GM19455 (cell line): Measurements from ENCODE around the gene DNMT3L.
"Not testable (repeated sequence)": the region's sequence is repeated elsewhere in the genome, so short reads cannot be mapped to it uniquely, and the experiment has no call there.

Source experiments
- ATAC-seq: cut with Tn5 transposase; IDR thresholded peaks from one replicate; pipeline ENCODE4 v1.9.1; 2021; ENCODE audit not compliant: unreplicated experiment

Gene DNMT3L

GRCh38 chr21:44295163-44295573 is 33.5 kb upstream of the DNMT3L start:
- ATAC-seq, result no peak

DNA sequence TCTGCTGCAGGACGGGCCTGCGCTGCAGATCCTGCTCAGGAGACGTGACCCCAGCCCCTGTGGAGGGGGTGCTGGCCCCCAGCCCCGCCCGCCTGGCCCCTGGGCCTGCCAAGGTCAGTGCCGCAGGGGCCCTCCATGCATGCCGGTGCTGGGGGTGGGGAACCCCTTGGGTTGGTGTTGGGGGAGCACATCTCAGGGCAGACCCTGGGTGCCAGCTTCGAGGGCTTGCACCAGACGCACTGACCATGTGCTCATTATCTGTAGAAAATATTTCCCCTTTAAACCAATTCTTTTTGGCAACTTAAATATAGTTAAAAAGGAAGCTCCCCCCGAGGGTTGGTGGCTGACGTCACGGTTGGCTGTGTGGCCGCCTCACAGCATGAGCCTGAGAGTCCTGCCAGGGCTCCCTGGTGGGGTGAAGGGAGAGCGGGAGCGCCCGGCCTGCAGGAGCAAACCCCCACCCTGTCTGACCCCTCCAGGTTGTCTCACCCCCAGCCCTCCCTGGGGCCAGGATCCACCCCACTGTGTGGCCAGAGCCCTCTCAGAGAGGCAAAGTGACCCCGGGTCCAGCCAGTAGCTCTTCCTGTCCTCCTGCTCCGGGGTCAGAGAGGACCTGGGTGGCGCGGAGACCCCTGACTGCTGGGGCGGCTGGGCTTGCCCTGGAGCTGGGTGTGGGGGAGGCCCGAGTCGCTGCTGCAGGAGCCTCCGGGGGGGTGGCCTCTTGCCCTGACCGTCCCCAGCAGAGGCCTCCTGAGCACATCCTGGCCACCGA is 32.9 kb upstream of the DNMT3L start:
- no peak for ATAC-seq

DNA sequence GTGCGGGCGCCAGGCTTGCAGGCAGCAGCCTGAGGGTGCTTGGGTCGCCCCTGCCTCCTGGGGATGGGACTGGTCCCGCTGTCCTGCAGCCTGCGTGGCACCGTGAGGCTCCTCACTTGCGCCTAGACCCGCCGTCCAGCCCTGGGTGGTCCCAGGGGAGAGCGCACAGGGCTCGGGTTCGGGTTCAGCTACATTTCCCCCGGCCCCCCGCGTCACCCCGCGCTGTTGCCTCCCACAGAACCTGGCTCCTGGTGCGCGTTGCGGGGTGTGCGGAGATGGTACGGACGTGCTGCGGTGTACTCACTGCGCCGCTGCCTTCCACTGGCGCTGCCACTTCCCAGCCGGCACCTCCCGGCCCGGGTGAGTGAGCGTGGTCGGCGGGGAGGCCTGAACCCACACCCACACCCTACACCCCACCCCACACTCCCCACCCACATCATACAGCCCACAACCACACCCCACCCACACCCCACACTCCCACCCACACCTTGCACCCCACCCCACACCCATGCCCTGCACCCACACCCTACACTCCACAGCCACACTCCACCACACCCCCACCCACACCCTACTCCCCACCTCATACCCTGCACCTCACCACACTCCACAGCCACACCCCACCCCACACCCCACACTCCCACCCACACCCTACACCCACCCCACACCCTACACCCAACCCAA is 32.0 kb upstream of the DNMT3L start:
- ATAC-seq, result no peak

DNA sequence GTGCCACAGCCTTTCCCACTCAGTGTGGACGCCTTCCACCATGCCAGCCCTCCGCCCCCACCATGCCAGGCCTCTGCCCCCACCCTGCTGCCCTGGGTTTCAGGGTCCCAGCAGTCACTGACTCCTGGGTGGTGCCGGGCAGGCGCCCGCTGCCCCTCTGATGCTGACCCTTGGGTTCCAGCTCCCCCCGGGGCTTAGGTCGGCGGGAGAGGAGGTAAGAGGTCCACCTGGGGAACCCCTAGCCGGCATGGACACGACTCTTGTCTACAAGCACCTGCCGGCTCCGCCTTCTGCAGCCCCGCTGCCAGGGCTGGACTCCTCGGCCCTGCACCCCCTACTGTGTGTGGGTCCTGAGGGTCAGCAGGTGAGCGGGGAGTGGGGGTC is 31.1 kb upstream of the DNMT3L start:
- no peak for ATAC-seq

GRCh38 chr21:44291936-44292811 is 30.5 kb upstream of the DNMT3L start:
- no peak for ATAC-seq

GRCh38 chr21:44291078-44291935 is 29.6 kb upstream of the DNMT3L start:
- ATAC-seq, result no peak

DNA sequence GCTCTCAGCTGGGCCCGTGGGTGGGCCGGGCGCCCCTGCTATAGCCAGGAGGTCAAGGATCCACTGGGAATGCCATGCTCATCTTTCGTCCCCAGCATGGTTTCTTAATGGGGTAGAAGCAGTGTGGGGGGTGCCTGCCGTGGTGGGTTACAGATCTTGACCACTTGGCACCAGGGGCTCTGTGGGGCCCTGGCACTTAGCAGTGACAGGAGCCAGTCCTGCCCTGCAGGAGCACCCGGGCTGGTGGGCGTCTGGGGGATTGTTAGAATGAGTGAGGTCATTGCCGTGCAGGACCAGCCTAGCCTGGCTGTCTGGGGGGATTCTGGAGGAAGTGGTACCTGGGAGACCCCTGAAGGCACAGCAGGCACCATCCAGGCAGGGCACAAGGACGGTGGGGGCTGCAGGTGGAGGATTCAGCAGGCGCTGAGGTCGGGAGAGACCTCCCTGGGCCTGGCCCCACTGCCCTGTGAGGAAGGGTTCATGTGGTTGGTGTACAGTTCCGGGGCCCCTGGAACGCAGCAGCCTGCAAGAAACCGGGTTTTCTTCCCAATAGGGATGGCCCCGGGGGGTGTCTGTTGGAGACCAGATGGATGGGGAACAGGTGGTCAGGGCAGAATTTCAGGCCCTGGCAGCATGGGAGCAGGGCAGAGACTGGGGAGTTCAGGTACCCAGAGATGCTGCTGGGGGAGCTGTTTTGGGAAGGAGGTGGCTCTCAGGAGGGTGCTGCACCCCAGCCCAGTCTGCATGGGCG is 28.8 kb upstream of the DNMT3L start:
- ATAC-seq, result no peak

DNA sequence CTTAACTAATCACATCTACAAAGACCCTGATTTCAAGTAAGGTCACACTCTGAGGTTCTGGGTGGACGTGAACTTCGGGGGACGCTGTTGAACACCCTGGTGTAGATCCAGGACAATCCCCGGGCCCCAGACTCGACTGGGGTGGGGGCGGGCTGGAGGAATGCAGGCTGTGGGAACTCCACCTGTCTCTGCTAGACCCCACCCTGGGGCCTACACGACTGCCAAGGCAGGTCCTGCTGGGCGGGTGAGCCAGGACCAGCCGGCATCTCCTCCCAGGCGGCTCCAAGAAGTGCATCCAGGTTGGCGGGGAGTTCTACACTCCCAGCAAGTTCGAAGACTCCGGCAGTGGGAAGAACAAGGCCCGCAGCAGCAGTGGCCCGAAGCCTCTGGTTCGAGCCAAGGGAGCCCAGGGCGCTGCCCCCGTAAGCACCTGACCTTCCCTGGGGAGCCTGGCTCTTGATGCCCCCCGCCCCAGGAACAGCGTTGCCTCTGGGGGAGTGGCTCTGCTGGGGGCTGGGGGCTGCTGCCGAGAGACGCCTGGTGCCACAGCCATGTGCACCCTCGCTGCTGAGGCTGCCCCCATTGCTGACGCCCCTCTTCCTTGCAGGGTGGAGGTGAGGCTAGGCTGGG is 27.8 kb upstream of the DNMT3L start:
- no peak for ATAC-seq

- ATAC-seq, result no peak
Measured at GRCh38 chr21:44288251-44289110, 26.8 kb upstream of the DNMT3L start.

DNA sequence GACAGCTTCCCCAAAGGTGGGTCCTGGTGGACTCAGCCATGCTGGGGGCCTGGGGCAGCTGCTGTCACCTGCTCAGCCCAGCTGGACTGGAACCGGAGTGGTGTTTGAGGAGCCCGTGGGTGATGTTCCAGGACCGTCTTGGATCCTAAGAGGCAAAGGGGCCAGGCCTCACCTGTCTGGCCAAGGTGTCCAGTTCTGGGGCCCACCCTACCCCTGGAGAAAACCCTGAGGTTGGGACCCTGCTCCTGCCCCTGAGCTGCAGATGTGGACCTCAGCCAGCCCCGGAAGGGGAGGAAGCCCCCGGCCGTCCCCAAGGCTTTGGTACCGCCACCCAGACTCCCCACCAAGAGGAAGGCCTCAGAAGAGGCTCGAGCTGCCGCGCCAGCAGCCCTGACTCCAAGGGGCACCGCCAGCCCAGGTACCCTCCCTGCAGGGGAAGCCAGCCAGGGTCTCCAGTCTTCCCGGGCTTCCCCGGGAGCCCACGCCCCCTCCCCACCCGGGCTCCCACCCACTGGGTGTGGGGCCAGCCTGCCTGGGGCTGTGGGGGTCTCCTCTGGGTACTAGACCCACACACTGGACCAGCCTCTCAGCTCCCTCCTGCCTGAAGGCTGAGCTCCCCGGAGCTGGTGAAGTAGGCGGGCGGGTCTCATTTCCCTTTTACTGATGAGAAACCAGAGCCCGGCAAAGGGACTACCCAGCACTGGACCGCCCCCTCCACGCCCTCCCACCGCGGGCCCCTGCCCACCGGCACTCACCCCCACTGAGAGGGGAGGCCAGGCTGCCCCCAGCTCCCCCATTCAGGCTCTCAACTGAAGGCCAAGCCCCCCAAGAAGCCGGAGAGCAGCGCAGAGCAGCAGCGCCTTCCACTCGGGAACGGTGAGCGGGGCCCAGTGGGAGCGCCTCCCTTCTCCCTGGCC is 25.3 kb upstream of the DNMT3L start:
- ATAC-seq, result no peak

DNA sequence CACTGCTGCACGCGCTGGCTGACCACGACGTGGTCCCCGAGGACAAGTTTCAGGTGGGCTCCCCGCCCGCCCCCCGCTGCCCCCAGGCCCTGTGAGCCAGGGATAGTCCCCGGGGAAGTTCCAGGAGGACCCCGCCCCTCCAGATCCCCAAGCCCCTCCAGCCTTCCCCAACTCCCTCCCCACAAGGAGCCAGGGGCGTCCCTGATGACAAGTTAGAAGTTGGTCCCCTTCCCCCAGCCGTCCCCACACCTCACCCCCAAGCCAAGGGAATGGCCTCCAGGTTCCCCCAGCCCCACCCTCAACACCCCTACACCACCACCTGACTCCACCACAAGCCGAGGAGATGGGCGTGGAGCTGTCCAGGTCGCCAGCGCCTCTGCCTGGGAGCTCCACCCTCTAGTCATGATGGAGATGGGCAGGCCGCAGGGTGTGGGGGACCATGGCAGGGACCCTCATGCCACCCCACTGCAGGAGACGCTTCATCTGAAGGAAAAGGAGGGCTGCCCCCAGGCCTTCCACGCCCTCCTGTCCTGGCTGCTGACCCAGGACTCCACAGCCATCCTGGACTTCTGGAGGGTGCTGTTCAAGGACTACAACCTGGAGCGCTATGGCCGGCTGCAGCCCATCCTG is 24.5 kb upstream of the DNMT3L start:
- no peak for ATAC-seq

- no peak for ATAC-seq
Measured at GRCh38 chr21:44285138-44285992, 23.7 kb upstream of the DNMT3L start, which contains the start of gene AIRE. TSS of gene AIRE (plus strand) at chr21:44285876. CDS start at chr21:44286007, 131 bp downstream.

DNA sequence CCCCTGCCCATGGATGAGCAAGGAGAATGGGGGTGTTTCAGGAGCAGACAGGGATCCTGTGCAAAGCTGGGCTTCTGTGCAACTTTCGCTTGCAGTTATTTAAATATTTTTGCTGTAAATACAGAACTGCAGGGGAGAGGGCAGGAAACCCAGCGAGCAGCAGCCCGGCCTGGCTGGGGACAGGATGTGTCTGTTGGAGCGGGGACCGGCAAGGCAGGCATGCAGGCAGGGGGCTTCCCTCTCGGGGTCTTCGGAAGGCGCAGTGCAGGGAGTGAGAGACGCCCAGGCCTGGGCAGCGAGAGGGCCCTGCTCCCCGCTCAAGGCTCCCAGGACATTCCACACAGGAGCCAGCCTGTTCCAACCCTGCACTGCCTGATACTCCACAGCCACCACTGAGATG is 22.3 kb upstream of the DNMT3L start:
- no peak for ATAC-seq

DNA sequence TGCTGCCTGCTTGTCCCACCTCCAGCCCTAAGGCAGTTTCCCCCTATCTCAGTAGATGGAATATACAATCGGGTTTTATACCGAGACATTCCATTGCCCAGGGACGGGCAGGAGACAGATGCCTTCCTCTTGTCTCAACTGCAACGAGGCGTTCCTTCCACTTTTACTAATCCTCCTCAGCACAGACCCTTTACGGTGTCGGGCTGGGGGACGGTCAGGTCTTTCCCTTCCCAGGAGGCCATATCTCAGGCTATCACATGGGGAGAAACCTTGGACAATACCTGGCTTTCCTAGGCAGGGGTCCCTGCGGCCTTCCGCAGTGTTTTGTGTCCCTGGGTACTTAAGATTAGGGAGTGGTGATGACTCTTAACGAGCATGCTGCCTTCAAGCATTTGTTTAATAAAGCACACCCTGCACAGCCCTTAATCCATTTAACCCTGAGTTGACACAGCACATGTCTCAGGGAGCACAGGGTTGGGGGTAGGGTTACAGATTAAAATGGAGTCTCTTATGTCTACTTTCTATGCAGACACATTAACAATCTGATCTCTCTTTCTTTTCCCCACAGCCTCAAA is 21.6 kb upstream of the DNMT3L start:
- ATAC-seq, result not testable (repeated sequence)

DNA sequence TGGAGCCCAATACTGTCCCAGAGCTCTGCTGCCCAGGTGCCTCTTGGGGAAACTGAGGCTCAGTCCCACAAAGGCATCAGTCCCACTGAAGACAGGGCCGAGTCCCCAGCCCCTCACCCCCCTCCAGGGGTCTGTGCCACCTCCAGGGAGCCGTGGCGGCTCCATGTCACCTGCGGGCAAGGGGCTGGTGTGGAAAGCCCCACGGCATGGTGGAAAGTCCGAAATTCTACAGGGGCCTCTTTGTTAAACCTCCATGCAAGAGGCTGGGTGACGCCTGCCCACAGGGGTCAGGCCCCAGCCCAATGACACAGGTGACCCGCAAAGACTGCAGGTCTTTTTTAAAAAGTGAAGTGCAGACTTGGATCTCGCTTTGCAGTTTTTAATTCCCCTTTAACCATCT is 20.7 kb upstream of the DNMT3L start:
- no peak for ATAC-seq

DNA sequence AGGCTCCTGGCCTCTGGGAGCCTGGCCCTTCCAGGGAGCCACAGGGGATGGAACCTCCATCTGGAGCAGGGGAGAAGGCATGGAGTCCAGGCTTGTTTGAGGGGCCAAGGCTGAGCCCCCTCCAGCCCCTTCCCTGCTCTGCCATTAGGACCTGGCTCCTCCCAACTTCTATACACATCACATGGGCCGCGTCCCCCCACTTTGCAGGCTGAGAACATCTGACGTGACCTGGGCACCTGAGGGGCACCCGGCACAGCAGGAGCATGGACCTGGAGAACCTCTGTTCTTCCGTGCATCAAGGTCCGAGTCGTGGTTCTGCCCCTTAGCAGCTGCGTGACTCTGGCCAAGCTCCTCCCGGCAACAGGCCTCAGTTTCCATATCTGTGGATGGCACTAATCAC is 20.1 kb upstream of the DNMT3L start:
- ATAC-seq, result no peak
